ENCODE data around the gene RBM45.

DNA sequence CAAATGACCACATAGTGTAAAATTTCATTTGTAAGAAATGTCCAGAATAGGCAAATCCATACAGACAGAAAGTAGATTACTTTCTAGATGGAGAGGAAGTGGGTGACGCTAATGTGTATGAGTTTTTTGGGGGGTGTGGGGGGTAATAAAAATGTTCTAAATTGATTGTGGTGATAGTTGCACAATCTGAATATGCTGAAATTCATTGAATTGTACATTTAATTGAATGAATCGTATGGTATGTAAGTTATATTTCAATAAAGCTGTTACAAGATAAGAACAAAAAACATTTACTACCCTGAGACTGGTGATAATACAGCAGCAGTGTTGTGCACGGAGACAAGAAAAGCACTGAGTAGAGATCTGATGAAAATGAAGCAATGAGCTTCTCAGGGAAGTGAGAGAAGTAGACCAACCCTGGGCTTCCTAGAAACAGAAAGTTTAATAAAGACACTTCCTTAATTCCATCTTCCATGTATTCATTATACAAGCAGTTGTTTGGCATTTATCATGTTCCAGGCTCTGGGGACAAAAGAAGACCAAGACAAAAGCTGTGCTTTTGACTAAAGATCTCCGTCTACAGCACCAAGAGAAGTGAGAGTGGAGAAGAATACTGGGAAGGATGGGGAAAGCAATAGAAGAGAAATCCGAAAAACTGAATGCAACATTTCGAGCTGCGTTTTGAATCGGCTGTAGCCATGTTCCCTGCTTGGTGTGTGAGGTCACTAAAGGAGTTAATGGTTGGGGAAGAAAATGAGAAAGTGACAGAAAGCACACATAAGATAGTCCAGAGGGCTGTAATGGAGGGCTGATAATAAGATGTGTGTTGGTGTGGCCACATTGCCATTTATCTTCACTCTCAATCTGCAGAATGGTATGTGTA lies 37.9 kb upstream of the RBM45 start:
- TF ChIP-seq POLR2AphosphoS5 (IDR thresholded peaks at IDR 0.05) (no peak), SMC3 (conservative IDR thresholded peaks at IDR 0.05; ENCODE audit: poor library complexity) (no peak), EP300 (conservative IDR thresholded peaks at IDR 0.05; ENCODE audit: poor library complexity, severe bottlenecking) (no peak), EZH2 (IDR thresholded peaks at IDR 0.05; ENCODE audit: borderline replicate concordance, insufficient read depth, low read length, poor library complexity, severe bottlenecking) (no peak), TAF1 (IDR thresholded peaks at IDR 0.05; ENCODE audit: low read depth) (no peak), MXI1 (conservative IDR thresholded peaks at IDR 0.05; ENCODE audit: poor library complexity, severe bottlenecking) (no peak)
- TF ChIP-seq, protein P1, sequence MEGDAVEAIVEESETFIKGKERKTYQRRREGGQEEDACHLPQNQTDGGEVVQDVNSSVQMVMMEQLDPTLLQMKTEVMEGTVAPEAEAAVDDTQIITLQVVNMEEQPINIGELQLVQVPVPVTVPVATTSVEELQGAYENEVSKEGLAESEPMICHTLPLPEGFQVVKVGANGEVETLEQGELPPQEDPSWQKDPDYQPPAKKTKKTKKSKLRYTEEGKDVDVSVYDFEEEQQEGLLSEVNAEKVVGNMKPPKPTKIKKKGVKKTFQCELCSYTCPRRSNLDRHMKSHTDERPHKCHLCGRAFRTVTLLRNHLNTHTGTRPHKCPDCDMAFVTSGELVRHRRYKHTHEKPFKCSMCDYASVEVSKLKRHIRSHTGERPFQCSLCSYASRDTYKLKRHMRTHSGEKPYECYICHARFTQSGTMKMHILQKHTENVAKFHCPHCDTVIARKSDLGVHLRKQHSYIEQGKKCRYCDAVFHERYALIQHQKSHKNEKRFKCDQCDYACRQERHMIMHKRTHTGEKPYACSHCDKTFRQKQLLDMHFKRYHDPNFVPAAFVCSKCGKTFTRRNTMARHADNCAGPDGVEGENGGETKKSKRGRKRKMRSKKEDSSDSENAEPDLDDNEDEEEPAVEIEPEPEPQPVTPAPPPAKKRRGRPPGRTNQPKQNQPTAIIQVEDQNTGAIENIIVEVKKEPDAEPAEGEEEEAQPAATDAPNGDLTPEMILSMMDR (IDR thresholded peaks at IDR 0.05; ENCODE audit: poor library complexity, severe bottlenecking): no peak
- TF ChIP-seq, protein P2, sequence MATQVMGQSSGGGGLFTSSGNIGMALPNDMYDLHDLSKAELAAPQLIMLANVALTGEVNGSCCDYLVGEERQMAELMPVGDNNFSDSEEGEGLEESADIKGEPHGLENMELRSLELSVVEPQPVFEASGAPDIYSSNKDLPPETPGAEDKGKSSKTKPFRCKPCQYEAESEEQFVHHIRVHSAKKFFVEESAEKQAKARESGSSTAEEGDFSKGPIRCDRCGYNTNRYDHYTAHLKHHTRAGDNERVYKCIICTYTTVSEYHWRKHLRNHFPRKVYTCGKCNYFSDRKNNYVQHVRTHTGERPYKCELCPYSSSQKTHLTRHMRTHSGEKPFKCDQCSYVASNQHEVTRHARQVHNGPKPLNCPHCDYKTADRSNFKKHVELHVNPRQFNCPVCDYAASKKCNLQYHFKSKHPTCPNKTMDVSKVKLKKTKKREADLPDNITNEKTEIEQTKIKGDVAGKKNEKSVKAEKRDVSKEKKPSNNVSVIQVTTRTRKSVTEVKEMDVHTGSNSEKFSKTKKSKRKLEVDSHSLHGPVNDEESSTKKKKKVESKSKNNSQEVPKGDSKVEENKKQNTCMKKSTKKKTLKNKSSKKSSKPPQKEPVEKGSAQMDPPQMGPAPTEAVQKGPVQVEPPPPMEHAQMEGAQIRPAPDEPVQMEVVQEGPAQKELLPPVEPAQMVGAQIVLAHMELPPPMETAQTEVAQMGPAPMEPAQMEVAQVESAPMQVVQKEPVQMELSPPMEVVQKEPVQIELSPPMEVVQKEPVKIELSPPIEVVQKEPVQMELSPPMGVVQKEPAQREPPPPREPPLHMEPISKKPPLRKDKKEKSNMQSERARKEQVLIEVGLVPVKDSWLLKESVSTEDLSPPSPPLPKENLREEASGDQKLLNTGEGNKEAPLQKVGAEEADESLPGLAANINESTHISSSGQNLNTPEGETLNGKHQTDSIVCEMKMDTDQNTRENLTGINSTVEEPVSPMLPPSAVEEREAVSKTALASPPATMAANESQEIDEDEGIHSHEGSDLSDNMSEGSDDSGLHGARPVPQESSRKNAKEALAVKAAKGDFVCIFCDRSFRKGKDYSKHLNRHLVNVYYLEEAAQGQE (IDR thresholded peaks at IDR 0.05; ENCODE audit: borderline replicate concordance): no peak
